ENCODE results near the gene SGIP1.
"Not testable (repeated sequence)": the region's sequence is repeated elsewhere in the genome, so short reads cannot be mapped to it uniquely, and the experiment has no call there.

SGIP1 gene

DNA sequence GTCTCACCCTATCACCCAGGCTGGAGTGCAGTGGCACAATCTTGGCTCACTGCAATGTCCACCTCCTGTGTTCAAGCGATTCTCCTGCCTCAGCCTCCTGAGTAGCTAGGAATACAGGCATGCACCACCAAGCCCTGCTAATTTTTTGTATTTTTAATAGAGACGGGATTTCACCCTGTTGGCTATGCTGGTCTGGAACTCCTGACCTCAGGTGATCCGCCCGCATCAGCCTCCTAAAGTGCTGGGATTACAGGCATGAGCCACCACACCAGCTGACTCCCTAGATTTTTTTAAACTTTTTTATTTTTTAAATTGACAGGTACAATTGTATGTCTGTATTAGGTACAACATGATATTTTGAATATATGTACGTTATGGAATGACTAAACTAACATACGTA lies 200.6 kb downstream of the SGIP1 start:
- FAIRE-seq, result not testable (repeated sequence)

DNA sequence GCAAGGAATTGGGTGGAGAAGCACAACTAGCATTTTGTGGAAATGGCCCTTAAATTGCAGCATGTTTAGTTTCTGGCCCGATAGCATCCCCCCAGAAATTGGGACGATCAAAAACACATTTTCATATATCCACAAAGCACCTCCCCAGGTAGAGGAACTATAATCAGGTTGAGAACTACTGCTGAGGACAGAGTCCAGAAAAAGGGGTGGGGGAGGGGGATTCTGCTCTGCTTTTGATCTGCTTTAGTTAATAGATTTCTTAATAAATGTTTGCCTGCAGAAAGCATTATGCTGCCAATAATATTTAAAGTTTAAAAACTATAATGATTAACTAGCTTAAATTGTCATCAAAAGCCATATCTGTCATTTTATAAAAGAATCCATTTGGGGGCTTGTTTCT lies 203.9 kb downstream of the SGIP1 start:
- FAIRE-seq, result no peak

DNA sequence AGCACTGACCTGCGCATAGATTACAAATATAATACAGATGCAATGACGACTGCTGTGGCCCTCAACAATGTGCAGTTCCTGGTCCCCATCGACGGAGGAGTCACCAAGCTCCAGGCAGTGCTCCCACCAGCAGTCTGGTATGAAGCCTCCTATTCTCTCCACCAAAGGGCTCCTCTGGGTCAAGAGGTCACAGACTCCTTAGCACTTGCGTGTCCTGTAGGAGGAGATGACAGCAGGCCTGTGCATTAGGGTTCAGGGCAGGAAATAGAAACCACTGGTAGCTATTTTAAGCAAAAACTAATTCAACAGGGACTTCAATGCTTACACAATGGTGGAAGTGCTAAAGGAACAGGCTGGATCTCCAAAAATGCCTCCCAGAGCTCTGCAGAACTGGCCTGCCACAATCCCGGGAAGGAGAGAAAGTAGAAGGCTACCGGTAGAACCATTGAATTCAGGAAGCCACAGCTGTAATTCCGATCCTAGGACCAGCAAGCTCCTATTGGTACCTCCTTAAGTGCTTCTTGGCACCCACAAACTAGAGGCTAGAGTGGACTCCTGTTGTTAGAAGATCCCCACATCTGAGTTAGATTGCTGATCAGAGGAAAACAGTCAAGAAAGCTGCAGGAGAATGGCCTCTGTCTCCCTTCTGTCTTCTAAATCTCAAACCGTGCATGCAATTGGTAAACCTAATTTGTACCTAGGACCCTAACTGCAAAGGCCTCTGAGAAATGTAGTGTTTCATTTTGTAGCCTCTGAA lies 205.6 kb downstream of the SGIP1 start:
- FAIRE-seq, result no peak

DNA sequence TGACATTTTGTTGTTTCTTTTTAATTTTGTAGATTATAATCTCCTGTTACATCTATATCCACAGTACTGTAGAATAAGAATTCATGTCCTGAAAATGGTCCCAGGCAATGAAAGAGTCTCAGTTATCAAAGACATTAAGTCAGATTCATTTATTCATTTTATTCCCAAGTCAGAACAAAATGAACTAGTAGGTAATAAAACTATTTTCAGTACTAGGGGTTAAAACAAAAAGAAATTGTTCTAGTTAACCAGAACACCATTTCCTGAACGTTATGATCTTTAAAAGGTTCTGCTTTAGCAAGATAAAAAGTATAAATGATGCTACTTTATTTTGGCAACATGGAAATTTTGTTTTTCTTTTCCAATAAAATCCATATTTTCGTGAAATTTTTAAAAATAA lies 211.5 kb downstream of the SGIP1 start:
- peak; percentile 51 for FAIRE-seq

DNA sequence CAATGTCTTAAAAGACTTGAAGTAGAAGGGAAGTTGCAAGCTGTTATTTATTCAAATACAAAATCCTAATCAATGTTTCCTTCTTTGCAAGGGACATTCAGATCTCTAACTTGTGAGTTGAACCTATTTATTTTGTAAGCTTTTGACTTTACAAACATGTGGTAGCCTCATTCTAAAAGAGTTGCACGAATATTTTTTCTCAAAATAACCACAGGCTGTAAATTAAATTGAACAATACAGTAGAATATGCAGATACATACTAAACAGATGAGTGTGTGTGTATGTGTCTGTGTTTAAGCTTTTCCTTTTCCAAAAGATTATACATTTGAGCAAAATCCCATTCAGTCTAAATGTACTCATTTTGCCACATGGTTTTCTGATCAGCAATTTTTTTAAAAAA lies 213.5 kb downstream of the SGIP1 start:
- FAIRE-seq, result no peak

DNA sequence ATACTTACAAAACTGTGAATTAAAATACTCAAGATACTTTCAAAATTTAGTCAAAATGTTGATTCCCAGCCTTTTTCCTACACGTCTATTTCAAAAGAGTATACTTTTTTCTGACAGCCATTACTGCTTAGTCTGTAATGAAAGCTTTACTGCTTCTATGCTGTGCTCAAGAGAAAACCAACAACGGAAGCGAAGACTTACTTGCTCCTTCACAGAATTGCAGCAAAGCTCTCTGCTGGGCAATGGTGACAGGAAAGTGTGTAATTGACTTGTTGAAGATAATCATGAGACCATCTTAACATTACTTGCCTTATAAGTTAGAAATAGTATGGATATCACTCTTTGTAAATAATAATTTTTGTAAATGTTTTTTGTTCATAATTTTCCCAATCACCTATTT lies 216.6 kb downstream of the SGIP1 start:
- no peak for FAIRE-seq

DNA sequence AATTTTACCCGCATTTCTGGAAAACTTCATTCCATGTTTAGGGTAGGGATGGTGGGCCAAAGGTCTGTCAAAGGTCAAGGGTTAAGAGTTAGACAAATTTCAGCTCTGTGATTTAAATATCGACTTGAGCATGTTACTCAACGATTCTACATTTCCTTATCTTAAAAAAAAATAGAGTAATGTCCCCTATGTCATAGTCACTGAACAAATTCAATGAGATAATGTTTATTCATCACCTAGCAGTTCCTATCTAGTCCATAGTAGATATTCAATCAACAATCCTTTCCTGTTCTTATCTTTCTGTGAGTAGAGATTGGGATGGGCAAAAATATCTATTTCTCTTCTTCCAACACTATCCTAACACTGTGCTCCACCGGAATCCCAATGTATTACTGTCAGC lies 217.2 kb downstream of the SGIP1 start:
- FAIRE-seq, result no peak

DNA sequence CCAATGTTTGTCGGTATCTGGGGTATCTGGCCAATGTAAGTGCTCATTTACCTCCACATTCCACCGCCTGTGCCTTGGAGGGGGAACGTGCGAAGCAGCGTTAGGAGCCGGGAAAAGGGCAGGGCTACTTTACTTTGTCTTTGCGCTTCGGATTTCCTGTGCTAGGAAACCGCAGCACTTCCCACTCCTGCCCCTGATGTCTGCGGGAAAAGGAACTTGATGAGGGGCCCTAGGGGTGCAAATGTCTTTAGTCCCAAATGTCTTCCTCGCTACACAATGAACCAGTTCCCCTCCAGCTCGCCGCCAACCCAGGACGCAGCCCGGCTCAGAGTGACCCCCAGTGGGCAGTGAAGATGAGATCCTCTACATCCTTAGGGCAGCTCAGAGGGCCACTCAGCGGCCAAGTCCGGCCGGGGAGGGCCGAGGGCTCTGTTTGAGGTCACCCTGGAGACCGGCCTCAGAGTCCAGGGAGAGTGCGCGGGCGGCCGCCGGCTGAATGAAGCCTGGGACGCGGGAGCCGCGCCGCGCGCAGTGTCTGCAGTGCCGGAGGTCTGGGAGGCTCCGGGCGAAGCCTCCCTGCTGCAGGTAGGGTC lies 218.1 kb downstream of the SGIP1 start, which contains the start of gene DYNLT5:
Gene DYNLT5 (plus strand): TSS at position 460 of the 593 bp plus-strand sequence. CDS start 2,200 bp downstream, outside the sequence.
- no peak for FAIRE-seq

DNA sequence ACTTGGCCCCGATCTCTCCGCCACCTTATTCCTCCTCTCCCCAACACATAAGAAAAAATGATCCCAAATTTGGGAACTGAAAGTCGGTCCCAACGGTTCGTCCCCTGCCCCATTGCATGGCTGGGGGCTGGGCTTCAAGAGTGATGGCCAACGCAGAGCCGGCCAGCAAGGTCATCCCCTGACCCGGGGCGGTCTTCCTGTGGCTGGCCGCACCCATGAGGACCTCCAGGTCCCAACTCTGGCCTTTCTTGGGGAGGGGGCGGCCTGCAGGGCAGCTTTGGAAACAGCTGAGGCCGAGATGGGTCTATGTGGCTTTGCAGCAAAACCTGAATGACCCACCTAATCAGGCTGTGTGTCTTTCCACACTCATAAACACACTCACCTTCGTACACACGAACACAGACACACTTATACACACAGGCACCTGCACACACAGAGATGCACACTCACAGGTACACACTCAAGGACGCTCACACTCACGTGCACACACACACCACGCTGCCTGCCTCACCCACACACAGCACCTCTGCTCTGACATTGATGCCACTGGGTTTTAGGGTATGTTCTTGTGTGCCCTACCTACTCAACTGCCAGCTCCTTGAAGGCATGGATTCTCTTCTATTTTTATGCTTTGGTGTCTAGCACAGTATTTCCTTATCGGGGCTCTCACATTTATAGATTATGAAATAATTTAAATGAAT lies 218.9 kb downstream of the SGIP1 start:
- no peak for FAIRE-seq

DNA sequence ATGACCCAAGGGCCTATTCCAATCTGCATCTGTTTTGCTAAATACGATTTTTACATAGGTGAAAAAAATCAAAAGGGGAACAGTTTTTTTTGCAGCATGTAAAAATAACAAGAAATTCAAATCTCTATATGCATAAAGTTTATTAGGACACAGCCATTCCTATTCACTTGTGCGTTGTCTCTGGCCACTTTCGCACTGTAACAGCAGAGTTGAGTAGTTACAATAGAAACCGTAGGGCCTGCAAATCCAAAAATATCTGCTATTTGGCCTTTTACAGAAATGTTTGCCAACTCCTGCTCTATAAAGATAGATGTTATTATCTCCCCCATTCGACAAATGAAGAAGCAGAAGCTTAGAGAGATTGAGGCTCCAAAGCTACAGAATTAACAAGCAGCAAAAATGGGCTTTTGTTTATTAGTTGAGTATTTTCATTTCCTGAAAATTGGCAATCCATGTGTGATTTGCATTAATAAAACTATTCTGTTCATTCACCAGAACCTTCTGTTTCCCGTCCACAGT lies 223.8 kb downstream of the SGIP1 start:
- FAIRE-seq, result no peak

DNA sequence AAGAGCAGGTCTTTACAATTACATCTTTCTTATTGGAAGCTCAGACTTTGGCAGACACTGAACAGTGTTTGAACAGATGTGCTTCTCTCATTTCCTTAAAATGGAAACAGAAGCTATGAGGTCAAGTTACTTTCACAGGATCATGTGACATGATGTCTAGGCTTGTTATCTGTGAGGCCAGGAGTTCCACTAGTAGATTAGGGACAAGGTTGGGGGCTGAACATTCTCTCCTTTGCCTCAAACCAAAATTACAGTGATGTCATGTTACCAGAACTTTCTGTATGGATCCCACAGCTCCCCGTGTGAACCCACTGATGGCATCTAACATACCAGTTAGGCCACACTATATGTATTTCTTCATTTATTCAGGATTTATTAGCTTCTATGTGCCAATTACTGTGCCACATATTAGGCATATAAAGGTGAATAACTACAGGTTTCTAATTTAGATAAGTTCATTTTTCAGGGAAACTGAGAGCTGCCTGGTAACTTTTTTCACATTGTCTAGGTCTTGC lies 224.3 kb downstream of the SGIP1 start:
- no peak for FAIRE-seq

DNA sequence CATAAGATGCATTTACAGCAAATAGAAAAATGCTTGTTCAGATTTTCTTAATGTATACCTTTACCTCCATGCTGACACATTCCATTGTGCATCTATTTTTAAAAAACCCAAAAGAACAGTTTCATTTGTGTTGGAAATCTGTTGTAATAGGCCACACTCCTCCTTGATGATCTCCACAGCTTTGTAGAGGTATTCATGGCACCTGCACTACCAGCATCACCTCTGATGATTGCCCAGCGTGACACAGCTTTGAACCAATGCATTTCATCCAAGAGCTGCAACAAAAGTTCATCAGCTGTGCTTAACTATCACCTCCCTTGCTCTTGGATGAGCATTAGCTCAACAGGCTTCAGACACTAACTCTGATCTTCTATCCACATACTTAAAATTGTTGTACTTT lies 226.6 kb downstream of the SGIP1 start:
- FAIRE-seq, result no peak

DNA sequence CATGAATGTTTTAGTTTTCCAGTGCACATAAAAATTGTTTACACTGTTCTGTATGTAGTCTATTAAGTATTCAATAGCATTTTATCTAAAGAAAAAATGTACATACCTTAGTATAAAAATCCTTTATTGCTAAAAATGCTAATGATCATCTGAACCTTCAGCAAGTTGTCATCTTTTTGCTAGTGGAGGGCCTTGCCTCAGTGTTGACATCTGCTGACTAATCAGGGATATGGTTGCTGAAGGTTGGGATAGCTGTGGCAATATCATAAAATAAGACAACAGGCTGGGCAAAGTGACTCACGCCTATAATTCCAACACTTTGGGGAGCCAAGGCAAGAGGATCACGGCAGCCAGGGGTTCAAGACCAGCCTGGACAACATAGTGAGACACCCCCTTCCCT lies 227.3 kb downstream of the SGIP1 start:
- FAIRE-seq, result no peak

DNA sequence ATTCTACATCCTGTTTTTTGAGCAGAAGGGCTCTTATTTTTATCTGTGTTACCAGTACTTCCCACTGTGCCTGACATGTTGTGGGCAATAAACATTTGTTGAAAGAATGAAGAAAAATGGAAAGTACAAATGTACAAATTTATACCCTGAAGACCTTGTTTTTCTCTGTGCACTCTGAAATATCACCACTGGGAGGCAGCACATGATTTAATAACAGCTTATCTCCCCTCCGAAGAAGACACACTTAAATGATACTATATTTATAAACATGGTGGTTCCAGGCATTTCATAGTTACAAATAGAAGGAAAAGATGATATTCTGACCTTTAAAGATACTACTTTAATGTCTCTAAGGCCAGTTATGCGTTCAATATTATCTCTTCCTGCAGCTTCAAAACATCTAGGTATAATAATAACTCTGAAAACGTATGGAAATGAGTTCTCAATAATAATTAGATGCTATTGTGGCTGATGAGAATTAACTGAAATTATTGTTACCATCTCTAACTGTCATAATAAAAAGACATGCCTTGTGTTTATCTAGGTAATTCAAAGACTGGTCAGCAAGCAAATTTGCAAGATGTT lies 231.1 kb downstream of the SGIP1 start:
- peak; percentile 77 for FAIRE-seq

DNA sequence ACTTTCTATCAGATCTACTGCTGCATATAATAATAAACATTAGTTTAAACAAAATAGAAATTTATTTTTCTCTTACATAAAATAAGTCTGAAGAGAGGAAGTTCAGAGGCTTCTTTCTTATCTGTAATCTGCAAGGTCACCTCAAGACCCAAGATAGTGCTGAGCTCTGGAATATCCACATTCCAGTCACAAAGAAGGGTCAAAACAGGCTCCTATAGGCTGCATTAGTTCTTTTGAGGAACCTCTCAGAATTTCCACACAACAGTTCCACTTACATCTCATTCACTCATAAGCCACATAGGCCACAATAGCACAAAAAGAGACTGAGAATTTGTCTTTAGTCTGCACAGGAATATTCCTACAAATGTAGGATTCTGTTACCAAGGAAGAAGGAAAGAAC lies 233.7 kb downstream of the SGIP1 start:
- FAIRE-seq, result no peak

DNA sequence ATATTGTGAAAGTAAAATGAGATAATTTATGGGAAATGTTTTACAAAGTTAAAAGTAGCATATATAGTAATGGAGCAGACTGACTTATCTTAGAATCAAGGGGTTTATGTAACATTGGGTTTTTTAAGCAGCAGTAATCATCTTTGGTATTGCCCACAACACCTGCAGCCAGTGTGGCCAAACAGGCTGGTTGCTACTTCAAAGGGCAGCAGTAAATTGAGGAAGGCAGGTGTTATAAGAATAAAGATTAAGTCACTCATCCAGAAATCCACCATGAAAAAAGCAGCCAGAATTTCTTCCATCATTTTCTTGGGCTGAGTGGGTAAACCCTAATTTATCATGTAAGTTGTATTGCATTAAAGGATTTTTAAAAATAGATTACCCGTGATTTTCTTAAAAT lies 235.0 kb downstream of the SGIP1 start:
- no peak for FAIRE-seq

DNA sequence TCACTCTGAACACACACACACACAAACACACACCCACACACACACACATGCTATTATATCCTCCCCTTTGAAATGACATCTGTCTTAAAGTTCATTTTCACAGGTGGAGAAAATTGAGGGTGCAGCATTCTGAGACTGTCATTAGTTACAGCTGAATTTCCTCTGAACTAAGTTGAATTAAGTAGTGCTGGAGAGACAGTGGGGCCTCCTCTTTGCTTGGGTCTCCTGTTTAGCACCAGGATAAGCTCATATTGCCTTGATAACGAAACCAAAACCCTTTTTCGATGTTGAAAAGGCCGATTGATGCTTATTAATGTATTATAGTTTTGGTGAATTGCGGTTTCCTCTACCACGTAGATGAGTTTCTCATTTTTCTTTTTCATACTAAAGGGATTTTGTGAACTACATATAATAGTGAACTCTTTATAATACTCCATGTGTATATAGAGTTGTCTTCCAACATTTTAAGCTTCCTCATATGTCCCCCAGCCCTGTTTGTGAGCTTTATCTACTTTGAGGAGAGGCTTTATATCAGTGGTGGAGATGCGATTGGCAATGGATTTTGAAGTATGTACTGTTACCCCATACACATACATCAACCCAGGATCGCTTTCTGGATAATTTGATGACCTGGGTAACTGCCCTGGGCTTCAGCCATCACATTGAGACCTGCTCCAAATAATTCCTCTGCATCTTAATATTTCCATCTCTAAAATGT lies 235.7 kb downstream of the SGIP1 start:
- no peak for FAIRE-seq

DNA sequence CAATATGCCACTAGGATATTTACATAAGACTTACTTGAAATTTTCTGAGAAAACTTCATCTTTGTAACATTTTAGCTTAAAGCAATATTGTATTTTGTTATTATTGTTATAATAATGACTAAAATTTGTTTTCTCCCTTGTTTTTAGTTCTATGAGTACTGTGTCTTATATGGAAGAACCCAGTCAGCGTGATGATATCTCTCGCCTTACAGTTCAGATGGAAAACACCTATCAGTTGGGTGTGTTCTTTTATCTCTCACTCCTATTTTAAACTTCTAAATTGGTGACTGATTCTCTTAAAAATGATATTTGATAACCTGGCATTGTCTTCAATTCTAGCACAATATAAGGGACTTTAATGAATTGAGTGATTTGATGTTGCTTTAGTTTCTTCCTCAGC lies 236.3 kb downstream of the SGIP1 start:
- no peak for FAIRE-seq

DNA sequence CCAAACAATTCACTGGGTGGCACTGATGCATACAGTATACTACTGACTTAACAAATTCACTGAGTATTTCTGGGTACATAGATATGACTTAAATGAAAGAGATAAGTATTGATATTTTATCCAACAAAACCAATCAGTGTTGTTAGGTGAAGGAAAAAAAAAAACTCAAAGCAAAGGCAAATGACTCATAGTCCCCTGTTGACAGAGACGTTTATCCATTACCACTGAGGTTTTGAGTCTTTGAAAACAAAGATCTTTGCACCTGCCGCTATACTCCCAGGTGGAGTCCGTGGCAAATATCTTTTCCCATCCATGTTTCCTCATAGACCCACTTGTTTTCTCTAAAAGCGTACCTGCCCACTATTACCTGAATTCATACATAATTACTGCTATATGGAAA lies 236.7 kb downstream of the SGIP1 start:
- no peak for FAIRE-seq

DNA sequence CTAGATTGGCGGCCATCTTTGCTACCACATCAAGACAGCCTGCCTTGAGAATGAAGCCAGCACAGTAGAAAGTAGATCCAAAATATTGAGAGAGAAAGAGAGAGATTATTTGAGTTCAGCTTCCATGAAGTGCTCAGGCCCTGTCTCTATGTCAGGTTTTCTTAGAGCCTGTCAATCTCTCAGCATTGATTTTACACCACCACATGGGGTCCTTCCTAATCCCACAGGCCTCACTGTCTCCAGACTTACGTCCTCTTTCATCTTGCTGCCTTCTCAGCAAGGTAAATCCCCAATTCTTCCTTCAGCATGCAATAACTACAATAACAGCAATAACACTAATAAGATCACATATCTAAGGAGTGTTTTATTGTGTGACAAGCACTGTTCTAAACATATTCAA lies 239.3 kb downstream of the SGIP1 start:
- FAIRE-seq, result no peak

DNA sequence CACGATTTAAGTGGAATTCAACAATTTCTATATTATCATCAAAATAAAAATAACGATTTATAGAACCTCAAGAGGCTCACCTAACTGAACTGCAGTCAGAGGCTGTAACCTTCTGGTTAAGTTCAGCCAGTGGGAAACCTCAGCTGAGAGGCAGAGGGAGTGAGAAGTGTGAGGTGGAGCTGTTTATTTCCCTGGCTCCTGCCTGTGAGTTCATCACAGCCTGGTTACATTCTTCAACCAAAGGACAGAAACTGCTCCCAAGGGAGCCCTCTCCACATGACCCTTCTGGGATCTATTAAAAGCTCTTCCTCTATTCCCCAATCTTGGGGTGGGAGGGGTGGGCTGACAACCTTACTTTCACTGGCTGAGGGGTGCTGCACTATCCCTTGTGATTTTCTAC lies 240.5 kb downstream of the SGIP1 start:
- FAIRE-seq, result no peak

DNA sequence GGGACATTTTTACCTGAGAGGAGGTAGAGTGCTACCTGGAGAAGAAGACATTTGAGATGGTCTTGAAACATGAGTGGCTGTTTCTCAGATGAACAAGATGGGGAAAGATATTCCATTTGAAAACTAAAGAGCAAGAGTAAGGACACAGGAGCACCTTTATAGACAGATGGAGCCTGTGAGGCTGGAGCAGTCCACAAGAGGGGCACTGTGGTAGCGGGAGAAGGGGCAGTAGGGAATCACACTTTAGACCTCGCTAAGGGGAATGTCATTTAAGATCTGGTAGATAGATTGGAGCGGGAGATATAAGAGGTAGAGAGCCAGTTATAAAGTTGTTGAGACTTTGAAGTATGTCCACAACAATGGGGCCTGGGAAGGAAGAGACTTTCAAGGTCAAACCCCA lies 241.7 kb downstream of the SGIP1 start:
- FAIRE-seq, result no peak

DNA sequence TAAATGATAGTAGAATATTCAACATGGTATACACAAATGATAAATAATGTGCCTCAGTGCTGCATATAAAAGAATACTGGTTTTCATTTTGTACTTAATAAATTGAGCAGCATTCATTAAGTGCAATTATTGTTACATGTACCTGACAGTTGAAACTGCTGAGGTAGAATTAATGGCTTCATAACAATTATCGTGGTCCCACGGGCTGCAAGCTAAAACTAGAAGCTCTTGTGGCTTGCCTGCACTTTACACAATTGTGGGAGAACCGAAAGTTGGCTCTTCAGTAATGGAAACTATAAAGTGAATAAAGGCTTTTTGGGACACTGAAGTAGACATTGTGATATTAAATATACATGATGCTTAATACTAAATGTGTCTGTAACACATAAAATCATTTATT lies 243.9 kb downstream of the SGIP1 start:
- FAIRE-seq, result no peak
